Measurements from ENCODE around the gene CTSC.

The CTSC gene

DNA sequence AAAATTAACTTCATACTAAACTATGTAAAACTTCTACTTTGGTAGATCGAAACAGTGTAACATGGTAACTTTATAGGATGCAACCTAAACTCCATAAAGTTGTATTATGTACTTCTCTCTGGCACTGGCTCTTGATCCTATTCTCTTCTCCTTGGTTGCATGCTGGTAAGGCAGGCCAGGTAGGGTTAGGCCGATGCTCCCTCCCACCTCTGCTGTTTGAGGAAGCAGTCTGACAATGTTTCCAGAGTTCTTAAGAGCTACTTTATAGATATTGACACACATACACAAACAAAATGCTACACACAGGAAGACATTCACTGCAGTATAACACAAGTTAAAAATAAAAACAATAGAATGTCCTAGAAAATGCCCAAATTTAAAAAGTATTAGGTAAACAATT lies 22.5 kb downstream of the CTSC start:
- no peak for DNase-seq

DNA sequence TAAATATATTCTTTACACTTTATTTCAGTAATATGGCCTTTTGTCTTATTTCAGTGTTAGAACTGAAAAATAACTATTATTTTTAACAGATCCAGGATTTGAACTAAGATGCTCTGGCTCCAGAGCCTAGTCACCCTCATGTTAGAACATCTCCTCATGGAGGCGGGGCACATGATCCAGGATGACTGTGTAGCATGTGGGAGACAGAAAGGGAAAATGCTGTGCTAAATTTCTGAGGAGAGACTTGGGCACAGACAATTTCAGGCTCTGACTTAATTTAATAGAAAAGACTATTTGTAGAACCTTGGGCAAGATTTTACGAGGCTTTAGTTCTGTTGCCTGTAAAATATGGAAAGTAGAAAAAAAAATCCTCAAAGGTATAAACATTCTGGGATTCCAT lies 24.1 kb downstream of the CTSC start:
- no peak for DNase-seq

DNA sequence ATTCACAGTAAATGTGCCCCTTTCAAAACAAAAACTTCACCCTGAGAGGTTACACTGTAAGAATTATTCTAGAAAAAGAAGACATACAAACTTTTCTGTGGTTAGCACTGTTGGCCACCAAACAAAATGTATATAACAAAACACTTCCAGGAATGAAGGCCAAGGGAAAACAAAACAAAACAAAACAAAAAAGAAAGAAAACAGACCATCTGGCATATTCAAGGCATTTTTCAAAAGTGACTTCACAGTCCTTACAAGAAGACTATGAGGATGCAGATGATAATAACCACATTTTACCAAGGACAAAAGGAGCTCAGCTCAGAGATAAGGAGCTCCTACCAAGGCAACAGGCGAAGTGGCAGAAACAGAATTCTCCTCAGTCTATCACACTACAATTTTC lies 24.9 kb downstream of the CTSC start:
- DNase-seq, result no peak

DNA sequence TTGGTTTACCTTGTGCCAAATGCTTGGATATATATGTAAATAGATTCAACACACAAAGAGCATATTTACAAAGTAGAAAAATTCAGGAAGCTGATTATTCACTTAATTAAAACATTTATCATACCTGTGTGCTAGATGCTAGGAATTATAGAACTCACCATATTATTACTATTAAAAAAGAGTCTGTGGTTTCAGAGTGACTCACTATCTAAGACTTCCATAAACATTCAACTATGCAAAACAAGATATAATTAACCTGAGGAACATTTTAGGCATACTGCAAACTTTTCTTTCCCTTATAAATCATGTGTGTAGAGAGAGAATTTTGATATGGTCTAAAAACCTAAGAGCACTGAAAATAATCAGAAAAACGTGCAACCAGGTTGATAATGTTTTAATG lies 27.3 kb downstream of the CTSC start:
- DNase-seq, result no peak

DNA sequence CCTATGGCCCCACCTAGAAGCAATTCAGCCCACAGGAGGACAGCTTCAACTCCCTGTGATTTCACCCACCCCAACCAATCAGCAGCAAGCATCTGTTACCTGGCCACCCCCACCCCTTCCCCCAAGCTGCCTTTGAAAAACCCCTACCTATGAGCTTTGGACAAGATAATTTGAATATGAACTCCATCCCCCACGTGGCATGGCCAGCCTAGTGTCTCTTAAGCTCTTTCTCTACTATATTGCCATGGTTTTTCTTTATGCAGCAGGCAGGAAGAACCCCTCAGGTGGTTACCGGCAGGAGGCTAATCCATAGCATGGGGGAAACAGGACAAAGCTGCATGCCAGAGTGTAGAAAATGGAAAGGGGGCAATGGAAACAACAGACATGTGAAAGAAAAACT lies 29.0 kb downstream of the CTSC start:
- no peak for DNase-seq

DNA sequence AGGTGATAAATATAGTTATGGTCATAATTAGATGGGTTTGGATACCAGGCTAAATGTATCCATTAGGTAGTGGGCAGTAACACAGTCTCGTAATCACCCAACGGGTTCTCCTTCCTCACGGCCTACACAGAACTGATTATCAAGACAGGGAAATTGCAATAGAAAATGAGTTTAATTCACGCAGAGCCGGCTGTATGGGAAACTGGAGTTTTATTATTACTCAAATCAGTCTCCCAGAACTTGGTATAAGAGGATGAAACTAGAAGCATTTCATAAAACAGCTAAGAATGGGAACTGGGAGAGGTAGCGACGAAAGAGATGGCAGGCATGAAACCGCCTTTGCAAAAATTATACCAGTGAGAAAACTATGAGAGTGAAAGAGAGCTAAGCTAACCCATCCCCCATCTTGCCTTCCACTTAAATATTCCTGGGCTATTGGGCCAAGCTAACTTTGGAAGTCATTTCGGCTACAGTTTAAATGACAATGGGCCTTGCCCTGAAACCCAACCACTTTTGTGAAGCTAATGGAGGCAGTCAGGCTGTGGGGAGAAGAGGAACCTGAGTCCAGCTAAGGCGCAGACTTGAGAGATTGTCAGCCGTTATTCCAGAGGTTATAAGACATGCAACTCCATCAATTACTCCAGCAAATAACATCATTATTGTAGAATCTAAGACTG lies 29.6 kb downstream of the CTSC start:
- no peak for DNase-seq

DNA sequence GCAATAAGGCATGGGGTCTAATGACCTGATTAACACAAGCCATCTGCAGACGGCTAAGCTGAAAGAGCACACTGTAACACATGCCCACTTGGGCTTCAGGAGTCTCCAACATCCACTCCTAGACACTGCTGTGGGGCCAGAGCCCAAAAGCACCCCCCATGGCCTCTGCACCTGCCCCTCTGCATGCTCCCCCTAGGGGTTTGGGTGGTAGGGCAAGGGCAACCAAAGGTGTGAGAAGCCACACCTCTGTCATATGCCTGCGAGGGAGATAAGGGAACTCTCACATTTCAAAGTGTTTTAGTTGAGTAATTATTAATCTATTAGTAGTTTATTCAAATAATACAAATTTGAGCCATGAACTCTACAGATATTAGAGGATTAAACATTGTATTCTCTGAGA lies 30.8 kb downstream of the CTSC start:
- no peak for DNase-seq

DNA sequence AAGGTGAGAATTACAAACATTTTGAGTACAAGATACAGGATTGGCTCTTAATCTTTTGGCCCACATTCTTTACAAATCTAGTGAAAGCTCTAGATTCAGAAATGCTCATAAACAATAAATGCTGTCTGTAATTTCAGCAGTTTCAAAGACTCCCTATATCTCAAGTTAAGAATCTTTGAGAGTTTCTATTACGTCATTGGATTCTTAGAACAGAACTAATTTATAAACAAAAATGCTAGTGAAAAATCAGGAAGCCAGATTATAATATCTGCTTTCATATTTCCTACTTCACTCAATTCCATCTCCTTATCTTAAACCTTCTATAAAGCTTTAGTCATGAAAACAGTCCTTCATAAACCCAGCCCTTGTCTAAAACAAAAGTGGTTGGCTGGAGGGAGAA lies 32.1 kb downstream of the CTSC start:
- DNase-seq, result no peak

DNA sequence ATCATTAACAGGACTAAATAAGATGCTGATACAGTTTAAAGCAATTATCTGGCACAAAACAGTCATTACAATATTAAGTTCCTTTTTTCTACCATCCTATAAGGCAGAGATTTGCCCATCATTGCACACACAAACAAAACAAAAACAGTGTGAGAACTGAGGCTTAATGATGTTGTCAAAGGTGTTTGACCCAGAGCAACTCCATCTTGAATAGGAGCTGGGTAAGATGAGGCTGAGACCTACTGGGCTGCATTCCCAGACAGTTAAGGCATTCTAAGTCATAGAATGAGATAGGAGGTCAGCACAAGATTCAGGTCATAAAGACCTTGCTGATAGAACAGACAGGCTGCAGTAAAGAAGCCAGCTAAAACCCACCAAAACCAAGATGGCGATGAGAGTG lies 33.2 kb downstream of the CTSC start:
- DNase-seq, result no peak

DNA sequence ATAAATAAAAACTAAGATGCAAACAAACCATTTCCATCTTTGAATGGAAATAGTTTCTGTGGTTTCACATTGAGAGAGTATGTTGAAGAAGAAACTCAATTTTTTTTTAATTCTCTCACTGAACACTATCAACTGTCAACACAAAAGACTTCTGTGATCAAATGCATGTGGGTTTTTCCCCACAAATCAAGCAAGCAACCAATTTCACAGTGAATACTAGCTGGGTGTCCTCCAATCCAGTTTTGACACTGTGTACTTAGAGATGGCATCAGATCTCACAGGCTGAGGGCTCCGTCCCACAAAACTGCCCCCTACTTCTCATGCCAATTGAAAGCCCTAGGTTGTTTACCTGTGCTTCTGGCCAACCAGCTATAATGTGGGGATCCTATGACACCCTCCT lies 34.5 kb downstream of the CTSC start:
- no peak for DNase-seq

DNA sequence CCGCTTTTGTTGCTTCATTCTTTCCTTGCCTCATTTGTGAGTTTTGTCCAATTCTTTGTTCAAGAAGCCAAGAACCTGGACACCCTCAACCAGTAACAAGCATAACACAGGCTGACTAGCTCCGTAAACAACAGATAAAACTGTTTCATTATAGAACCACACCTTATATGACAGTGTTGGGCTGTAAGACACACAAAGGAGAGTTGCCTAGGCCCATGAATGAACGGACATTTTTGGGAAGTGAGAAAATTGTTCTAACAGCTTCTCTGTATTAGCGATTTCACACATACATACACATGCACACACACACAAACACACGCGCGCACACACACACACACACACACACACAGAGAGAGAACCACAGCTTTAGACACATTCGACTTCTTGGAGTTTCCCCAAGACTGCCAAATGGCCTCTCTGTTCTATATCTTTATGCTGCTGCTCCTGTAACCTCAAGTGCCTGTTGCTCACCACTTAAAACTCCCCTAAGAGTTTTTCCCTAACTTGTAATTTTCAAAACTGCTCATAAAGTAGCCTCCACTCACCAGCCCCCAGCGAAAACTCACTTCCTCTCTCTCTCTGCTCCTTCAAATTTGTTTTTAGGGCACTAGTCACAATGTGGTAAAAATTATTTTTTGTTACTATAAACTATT lies 35.9 kb downstream of the CTSC start:
- no peak for DNase-seq

DNA sequence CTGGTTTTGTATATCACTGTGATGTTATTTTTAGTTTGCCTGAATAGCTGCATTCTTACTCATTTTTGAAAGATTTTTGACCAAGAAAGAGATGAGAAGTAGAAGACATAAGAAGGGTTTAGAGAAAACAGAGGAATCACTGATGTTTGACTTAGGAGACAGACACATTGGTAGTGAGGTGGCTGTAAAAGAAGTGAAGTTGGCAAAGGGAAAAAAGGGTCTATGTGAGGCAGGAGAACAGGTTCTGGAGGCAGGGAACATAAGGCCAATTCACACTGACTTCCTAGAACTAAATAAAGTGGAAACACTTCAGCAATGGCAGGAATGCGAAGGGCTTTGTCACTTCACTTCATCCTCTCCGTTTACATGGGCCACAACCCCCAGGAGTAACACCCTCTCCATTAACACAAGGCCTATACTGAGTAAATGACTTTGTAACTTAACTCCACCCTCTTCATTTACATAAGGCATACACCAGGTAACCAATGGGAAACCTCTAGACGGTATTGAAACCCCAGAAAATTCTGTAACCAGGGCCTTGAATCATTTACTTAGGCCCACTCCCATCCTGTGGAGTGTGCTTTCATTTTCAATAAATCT lies 36.5 kb downstream of the CTSC start:
- no peak for DNase-seq

DNA sequence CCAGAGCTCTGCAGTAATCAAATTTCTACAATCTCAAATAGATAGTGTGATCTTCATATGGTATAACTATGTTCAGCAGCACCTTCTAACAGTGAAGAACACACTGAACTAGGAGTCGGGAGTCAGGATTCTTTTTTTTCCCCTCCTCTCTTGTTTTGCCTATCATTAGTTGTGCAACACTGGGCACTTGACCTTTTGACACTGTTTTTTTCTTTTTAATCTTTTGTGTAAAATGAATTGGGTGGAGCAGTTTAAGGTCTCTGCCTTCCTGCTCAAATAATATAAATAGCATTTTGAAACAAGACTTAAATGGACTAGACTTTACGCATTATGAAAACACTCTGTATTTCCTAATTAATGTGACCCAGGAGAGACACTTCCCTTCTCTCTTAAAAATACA lies 39.7 kb downstream of the CTSC start:
- no peak for DNase-seq

DNA sequence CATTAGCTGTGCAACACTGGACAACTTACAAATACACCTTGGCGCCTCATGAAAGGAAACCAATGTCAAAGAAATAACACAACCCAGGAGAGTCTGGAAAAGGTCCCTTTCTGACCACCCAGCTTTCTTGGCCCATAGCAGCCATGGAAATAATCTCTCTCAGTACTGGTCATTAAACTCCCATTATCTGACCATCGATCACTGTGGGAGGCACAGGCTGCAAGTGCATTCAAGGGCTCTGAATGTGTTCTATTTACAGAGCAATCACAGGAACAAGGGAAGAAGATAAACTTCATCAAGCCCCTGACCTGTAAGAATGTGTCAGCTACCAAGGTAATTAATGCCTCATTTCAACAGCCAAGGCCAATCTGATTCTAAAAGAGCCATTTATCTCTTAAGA lies 40.1 kb downstream of the CTSC start:
- DNase-seq, result no peak

DNA sequence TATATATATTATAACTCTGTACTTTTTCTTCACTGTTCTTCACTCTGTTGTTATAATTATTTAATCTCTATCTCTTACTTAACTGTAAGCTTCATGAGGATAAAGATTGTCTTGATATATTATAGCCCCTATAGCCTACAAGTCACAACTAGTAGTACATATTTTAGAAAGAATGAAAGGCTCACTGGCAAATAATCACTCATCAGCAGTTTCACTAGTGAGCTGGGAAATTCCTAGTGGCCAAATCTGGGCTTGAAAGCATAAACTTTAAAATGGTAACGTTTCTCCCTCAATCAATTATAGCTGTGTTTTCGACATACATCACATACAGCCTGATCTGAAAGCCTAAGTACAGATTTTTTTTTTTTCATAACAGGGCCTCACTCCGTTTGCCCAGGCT lies 42.5 kb downstream of the CTSC start:
- no peak for DNase-seq

DNA sequence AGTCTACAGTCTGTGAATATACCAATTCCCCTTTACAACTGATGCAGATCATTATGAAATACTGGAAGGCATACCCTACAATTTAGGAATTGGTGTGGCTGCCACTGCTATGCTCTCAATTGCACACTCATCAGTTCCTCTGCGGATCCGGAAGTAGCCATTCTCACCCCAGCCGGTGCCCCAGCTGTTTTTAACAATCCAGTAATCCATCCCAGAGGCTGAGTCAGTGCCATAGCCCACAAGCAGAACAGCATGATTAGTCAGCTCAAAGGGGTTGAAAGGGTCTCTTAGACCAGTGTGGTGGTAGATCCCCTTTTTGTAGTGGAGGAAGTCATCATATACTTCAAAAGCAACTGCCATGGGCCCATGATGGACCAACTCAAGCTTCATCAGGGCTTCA lies 43.6 kb downstream of the CTSC start:
- DNase-seq, result no peak

DNA sequence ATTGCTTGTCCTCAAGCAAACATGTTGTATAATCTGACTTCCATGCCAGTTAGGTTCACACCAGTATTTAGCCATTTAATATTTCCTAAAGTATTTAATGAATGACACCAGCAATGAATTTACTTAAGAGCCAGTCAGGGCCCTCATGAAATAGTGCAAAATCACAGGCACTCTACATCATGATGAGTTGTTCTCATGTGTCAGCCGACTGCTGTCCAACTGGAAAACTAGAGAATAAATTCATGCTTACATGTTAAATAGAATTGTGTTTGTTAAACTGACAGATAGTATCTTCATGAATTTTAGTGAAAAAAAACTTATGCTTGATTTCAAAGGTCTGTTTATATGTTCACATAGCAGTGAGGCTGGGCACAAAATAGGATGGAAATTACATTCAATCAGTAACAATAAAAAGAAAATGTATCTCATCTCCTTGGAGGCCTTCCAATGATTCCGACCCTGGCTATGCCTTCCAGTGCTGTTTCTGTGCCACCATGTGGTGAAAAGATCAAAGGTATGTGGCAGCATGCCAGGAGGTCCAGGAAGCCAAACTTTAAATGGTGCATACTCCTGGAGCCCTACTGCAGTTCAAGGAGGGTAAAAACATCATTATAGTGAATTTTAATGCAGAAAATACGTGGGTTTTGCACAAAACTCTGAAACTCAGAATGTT lies 45.2 kb downstream of the CTSC start:
- no peak for DNase-seq

DNA sequence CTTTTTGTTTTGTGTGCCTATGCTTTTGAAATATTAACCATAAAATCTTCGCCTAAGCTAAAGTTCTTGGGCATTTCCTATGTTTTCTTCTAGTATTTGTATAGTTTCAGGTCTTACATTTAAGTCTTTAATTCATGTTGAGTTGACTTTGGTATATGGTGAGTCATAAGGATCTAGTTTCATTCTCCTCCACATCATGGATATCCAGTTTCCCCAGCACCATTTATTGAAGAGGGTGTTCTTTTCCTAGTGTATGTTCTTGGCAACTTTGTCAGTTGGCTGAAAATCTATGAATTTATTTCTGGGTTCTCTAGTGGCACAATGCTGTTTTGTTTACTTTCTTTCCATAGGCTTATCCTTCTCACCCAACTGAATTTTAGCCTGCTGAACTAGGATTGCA lies 49.0 kb downstream of the CTSC start:
- DNase-seq, result no peak

DNA sequence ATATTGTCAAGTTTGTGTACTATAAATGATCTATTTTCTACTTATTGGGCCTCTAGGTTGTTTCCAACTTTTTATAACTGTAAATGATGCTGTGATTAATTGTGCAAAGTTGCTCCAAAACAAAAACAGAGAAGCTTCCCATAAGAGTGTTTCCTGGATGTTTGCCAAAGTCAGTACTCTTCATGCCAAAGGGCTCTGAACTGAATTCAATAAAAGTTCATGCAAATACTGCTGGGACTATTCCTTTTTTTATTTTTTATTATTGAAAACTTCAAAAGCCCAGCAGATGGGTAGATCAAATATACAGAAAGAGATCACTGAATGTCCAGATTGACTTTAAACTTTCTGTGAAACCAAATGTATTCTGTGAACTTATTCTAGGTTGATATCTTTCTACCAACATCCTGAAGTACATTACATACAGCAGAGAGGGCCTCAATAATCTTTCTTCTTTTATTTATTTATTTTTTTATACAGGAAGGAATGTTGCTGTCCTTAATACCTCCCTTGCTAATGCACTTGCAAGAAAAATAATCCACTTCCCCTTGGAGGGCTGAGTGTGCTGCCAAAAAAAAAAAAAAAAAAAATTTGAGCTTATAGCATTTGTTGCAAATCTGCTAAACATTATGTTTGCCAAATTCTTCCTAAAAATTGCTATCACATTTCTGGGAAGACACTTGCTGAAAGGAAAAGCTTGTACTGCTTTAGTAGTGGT lies 53.0 kb downstream of the CTSC start:
- DNase-seq, result no peak

DNA sequence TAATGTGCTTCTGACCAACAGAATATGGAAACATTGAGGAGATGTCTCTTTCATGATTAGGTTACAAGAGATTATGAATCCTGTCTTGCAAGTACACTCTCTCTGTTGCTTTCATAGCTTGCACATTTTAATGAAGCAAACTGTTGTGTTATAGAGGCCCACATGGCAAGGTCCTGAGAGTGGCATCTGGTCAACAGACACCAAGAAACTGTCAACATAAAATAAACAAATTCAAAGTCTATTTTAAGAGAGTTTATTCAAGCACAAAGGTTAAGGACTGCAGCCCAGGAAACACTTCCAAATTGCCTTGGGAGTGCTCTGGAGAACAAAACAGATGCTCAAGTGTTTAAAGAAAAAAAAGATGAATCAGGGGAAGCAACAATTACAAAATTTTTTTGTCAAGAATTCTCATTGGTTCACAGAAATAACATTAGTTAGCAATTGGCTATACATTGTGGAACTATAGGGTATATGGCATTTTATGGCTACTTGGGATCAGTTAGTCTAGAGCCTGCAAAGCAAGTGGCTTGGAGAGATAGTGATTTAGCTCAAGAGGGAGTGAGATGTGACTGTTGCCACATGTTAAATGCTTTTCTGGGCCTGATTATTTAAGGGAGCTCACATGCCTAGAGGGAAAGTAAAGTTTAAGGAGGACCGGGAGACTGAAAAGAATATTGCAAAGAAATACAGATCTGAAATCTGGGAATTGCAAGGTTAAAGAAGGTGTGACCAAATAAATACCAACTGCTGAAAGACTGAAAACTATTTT lies 54.6 kb downstream of the CTSC start:
- no peak for DNase-seq

DNA sequence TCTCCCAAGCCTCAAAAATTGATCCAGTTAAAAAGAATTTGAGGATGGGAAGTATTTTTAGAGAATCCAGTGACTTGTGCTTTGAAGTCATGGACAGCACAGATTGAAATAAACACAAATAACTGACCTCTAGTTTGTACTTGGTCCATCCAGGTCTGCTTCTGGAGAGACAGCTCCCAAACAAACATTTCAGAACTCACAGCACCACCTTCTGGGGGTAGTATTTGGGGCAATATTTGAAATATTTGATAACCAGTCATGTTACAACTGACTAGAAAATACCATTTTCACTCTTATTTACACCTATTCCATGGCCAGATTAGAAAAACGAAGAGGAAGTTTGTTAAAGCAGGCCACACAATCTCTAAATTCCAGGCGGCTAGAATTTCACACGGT lies 56.2 kb downstream of the CTSC start:
- peak; percentile 5 for DNase-seq

DNA sequence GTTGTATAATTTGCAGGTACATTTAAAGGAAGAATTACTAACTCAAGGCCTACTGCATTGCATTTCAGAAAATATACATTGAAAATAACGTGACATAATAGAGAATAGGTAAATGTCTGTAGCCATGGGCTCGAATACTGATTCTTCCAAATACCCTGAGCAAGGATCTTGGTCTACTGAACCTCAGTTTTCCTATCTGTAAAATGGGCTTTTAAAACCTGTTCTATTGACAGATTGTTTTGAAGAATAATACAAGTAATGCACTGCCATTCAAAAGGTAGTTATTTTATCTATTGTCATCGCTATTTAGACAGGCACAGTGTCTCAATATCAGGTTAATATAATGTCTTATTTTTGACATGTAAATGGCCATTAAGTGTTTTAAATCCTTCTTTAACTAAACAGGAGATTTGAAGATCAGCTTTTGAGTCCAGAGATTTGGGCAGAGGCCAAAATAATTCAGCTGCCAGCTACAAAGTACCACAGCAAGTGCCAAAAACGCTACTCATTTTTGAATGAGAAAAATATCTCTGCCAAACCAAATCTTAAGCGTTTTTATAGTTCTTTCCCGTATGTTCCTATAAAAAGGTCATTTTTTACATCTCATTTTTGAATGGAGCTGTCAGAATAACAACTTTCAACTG lies 56.7 kb downstream of the CTSC start:
- no peak for DNase-seq
